DMS53 treated with DMSO at 0.1 percent for 48 hours (cell line): ENCODE results near the gene FBXO45.
"Not testable (repeated sequence)": the region's sequence is repeated elsewhere in the genome, so short reads cannot be mapped to it uniquely, and the experiment has no call there.

Experiments used
- DNase-seq: peaks from one replicate; lab custom pipeline; 2025; ENCODE audit not compliant: unreplicated experiment; lab: John Stamatoyannopoulos, UW

Gene FBXO45

DNA sequence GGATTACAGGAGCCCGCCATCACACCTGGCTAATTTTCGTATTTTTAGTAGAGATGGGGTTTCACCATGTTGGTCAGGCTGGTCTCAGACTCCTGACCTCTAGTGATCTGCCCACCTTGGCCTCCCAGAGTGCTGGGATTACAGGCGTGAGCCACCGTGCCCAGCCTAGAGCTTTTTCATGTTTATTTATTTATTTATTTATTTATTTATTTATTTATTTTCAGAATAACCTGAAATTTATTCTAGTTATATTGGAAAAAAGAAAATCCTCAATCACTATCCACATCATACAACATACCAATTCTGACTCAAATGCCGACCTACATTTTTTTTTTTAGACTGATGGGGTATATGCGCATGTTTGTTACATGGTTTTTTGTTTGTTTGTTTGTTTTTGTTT, 46.8 kb downstream of the FBXO45 start:
- not testable (repeated sequence) for DNase-seq

DNA sequence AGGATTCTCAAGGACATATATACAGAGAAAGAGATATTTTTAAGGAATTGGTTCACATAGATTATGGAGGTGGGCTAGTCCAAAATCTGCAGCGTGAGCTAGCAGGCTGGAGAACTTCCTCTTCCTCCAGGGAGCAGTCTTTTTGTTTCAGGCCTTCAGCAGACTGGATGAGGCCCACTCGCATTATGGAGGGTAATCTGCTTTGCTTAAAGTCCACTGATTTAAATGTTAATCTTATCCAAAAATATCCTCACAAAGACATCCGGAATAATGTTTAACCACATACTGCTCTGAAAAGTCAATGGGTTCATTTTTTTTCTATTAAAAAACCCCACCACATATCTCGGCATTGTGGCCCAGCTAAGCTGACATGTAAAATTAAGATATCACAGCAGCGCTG, 48.8 kb downstream of the FBXO45 start:
- no peak for DNase-seq

DNA sequence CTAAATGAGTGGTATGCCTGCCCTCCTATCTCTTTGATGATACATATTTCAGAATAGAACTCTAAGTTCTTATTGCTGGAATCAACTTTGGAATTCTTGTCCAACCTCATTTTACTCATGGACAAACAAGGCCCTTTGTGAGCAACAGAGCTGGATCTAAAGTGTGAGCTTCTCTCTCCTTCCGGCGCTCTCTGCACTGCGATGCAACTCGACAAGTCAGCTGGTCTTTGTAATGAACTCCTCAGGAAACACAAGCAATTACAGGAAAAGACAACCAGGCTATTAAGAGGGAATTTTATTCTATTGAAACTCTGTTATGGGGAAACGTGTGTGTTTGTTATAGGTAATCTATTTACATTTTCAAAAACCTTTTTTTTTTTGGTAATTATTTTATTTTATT, 50.8 kb downstream of the FBXO45 start:
- DNase-seq: no peak

DNA sequence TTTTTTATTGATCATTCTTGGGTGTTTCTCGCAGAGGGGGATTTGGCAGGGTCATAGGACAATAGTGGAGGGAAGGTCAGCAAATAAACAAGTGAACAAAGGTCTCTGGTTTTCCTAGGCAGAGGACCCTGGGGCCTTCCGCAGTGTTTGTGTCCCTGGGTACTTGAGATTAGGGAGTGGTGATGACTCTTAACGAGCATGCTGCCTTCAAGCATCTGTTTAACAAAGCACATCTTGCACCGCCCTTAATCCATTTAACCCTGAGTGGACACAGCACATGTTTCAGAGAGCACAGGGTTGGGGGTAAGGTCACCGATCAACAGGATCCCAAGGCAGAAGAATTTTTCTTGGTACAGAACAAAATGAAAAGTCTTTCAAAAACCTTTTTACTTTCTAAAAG, 51.2 kb downstream of the FBXO45 start:
- DNase-seq: not testable (repeated sequence)

DNA sequence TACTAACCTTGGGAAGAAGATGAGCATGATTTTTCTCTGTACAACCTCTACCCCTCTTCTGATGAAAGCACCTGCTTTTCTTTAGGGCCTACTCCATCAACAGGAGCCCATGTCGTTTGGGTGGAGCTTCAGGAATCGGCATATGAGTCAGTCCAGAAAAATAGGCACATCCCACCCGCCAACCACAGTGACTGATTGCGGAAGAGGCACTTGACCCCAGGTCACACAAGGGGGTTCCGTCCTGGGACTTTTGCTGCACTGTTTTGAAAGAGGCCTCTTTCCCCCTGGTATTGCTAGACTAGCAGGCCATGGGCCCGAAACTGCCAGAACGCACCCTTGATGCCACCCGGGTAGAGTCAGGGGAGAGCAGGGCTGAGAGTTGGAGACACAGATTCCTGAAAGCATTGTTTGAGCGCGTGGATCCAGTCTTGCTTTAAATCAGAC, 51.7 kb downstream of the FBXO45 start:
- DNase-seq: no peak

DNA sequence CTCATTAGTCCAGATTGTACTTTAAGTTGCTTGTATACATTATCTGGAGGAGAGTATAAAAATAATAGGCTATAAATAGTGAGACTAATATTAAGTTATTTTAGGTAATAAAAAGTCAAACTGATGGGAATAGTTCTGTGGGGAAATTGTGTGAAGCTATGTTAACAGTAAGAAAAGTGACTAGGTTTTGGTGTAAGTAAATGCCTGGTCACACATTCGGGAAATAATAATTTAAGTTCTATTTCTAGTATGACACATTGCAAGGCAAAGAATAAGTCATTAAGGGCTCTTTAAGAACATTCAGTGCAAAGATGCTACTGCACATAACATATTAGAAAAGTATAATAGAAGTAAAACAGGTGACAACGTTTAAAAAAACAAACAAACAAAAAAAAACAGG, 52.2 kb downstream of the FBXO45 start:
- DNase-seq: no peak

DNA sequence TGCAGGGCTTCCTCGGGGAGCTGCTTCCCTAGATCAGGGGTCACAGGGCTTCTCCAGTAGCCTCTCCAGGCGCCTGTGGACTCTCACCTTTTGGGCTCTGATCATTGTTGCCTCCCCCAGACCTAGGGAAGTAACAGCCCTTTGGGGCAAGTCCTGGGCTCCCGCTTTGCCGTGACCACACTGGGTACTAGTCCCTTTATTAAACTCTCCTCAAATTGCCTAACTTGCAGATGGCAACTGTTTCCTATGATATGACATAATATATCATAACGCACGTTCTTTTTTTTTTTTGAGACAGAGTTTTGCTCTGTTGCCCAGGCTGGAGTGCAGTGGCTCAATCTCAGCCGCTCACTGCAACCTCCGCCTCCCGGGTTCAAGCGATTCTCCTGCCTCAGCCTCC, 53.2 kb downstream of the FBXO45 start:
- no peak for DNase-seq

DNA sequence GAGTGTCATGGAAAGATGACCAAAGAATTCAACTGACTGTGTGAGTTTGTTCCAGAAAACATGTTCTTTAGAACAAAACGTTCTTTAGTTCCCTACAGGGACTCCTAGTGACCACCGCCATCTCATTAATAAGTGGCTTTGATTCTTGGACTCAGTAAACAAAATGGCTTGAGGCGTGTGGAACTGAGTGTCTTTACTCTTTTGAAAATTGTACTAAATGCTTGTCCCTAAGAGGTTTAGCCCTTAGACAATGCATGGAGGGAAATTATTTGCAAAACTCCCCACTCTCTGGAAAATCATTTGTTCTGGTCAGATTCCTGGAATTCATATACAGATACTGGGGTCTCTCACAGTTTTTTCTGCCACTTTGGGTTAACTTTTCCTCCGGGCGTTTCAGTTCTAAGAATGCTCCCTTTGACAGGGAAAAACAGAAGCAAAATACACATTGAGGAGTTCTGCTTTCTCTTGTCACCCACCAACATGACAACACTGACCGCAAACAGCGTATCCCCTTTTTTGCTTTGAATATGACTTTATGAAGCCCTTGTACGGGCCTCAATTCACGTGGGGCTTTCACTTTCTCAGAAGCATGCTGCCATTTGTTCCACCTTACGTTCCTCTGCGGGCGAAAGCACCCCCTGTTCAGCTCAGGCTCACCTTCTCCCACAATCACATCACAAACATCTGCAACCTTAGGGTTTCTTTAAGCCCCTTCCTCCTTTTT, 55.8 kb downstream of the FBXO45 start:
- no peak for DNase-seq

DNA sequence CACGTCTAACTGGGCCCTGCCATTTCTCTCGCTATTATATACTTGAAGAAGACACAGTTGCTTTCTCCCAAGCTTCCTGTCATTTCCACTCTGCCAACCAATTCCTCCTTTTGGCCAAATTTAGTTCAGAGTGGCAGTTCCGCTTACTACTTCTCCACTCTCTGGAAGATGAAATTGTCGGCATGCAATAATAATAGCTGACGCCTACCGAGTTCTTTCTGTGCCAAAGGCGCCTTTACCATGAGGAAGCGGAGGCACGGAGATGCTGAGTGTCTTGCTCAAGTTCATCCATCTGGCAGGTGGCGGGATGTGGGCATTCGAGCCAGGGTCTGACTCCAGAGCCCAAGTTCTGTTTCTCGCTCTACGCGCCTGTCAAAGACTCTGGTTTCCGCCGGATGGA, 56.4 kb downstream of the FBXO45 start:
- DNase-seq: no peak

DNA sequence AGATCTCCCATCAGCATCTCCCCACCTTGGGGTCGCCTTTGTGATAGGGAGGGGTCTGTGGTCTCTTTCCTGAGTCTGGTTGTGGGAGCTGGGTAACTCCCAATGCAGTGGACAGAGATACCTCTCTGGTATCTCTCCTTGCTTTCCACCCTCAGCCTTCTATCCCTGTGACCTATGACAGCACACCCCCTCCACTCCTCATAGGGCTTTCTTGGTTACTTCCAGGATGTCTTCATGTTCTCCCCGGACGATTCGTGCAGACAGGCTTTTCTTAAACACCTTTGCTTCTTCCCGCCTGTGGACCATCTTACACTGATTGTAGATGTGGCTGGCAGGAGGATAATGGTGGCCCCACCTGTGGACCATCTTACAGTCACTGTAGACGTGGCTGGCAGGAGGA, 56.9 kb downstream of the FBXO45 start:
- no peak for DNase-seq

DNA sequence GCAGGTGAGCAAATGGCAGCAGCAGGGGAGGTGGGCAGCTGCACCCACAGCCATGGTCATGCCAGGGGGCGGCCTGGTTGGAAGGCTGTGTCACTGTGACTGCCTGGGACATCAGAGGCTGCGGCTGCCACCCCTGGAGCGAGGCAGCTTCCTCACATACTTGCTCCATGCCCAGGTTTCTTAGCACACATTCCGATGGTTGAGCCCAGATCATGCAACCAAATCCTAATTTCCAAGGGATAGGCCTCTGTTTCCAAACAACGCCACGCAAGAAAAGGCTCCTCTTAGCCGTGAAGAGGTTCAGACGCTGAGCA, 59.4 kb downstream of the FBXO45 start:
- DNase-seq: no peak

DNA sequence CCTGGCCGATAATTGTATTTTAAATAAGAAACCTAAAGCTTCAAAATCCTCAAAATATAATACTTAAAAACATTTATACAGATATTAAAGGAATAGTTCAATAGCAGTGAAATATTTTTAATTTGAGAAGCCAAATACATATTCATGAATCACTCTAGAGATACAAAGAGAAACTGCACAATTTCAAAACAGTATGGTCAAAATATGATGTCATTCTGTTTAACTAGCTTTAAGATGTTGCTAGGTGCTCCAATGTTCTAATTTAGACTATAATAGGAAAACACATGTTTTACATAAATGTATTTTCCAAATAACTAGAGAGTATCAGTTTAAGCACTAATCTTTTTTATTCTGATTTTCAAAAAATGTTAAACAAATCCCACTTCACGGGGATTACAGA, 60.8 kb downstream of the FBXO45 start:
- DNase-seq: no peak

DNA sequence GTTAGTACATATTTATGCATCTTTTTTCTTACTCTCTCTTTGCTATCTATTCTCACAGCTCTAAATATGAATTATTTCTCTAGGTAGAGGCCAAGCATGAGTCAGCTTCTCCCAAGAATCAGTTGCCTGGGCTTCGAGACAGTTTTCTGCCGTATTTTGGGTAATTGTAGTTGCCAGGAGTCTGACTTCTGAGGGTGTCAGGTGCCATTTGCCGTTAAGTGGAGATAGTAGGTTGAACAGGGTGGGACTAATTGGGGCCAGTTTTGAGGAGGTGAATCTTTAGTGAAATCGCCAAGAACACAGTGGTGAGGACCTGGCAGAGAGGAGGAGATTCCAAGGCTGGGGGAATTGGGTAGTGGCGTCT, 63.2 kb downstream of the FBXO45 start:
- DNase-seq: no peak

DNA sequence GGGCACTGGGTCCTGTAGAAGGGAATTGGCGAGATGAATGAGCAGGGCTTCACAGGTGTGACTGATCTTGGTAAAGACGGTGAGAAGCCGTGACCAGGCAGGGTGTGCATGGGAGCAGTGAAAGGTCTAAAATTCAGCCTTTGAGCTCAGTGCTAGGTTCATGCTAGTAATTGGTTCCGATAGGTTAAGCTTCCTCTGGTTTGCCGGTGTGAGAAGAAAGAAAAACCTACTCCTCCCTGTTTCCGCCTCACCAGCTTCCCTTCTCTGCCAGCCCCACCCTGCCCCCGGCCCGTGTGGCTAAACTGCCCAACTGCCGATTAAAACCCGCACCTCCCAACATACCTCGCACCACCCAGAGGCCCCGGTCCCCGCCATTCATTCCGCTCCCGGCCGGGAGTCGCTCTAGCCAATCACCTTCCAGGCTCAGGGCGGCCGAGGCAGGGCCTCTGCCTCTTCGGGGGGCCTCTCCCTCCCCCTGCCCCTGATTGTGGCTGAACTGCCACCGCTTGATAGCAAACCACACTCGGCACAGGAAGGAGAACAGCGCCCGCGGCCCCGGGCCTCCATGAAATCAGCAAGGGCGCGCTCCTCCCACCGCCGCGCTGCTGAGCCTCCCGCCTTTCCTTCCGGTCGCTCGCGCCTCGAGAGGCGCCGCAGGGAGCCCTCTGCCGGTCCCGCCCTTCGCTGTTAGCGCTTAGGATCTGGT, 63.7 kb downstream of the FBXO45 start:
- peak; percentile 45 for DNase-seq

DNA sequence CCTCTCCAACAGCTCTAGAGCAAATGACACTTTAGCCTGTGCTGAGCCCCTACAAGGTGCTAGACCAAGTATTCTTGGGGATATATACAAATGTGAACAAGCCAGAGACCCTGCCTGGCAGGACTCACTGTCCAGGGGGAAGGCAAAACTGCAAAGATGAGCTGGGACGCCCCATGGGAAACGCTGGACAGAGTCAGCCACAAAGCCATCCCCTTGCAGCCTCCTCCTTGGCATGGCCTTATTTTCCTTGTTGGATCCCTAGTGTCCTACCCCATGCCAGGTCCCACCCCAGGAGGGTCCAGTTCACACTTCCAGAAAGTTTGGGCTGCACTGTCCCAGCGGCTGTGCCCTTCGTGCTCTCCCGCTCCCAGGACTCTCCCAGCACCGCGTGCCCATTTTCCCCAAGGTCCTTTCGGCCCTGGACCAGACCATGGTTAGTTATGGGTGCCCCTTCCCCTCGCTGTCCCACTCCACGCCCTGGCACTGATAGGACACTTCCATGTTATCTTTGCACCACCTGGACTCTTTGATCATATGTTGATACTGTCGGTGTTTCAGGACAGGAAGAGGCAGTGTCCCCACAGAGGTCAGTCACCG, 65.2 kb downstream of the FBXO45 start:
- no peak for DNase-seq

DNA sequence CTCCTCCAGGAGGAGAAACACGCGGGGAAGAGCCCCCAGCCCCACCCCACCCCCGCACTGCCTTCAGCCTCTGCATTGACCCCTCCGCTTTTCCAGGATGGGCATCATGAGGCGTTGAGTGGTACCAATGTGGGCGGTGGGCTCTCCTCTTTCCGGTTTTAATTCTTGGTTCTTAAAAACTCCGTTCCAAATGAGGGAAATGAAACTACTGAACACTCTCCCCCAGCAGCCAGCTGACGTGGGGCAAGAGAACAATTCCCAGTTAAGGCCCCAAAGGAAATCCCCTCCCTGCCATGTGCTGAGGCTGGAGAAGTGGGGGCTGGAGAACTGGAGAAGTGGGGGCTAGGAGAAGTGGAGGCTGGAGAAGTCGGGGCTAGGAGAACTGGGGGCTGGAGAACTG, 65.8 kb downstream of the FBXO45 start:
- no peak for DNase-seq

DNA sequence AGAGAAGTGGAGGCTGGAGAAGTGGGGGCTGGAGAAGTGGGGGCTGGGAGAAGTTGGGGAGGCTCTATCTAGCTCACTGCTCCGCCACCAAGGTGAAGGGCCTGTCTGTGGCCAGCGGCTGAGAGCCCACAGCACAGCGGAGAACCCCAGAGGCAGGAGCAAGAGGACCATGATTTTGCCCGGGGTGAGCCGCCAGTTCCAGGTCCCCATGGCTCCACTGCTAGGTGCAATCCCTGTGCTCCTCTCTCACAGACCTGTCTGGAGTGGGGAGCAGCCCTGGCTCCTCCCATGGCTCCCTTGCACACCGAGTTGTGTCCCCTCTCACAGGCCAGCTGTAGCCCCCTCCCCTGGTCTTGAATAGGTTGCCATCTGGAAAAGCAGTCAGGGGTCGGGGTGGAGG, 66.4 kb downstream of the FBXO45 start:
- no peak for DNase-seq

DNA sequence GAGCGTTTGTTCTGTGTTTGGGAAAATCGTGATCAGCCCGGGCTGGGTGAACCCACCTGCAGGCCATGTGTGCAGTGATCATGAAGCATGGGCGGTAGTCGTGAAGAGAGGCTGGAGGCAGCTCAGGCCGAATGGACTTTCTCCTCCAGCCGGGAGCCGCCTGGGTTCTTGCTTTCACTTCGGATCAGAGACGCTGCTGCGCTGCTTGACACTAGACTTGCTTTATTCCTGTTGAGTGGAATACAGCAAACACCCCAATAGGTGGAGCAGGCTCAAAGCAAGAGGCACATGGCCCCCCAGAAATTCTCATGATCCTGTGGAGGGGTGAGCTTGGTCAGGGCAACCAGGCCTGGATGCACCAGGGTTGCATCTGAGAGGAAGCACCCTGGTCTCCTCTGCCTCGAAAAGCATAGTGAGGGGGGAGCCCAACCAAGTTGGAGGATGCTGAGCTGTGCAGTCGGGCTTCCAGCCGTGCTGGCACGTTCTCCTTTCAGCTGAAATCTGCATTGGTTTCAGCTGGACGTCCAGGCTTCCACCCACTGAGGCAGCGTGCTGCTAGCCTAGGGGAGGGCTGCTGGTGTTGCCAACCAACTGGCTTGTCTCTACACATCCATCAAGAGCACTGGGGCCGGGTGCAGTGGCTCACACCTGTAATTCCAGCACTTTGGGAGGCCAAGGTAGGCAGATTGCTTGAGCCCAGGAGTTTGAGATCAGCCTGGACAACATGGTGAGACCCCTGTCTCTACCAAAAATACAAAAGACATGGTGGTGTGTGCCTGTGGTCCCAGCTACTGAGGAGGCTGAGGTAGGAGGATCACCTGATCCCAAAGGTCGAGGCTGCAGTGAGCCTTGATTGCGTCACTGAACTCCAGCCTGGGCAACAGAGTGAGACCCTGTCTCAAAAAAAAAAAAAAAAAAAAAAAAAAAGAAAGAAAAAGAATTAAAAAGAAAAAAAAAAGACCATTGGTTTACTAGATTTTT, 68.2 kb downstream of the FBXO45 start:
- DNase-seq: no peak

DNA sequence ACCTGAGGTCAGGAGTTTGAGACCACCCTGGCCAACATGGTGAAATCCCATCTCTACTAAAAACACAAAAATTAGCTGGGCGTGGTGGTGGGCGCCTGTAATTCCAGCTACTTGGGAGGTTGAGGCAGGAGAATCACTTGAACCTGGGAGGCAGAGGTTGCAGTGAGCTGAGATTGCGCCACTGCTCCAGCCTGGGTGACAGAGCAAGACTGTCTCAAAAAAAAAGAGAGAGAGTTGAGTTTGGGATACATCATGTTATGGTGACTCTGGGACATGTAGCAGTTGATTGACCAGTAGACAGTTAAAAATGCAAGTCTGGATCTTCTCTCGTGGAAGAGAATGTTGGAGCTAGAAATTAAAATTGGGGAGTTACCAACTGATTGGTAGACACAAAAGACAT, 69.5 kb downstream of the FBXO45 start:
- not testable (repeated sequence) for DNase-seq
